ENCODE results near the gene PRDX1. TPM values are rescaled to one million over a fixed set of nuclear protein-coding genes. Genes with fewer than 3 reads are reported as not detected.

PRDX1 gene
- total and polyA plus RNA-seq, 2 experiments from 2014 or later = 1,070 to 2,149 TPM

GRCh38 chr1:45557422-45557944 is 35.8 kb upstream of the PRDX1 start:
- Histone ChIP-seq H3K4me1 (ENCODE audit: insufficient read depth) (peaks cover under 1% of the 10 kb centered on the region), H2AFZ (no peak overlapping the region), H4K20me1 (replicated peaks; ENCODE audit: insufficient read depth) (peaks cover 46% of the 10 kb centered on the region), H3K4me2 (no peak overlapping the region), H3K4me3 (no peak overlapping the region), H3K27ac (ENCODE audit: low read depth) (peak overlapping the region; percentile 69), H3K36me3 (ENCODE audit: insufficient read depth) (peaks cover 50% of the 10 kb centered on the region), H3K79me2 (replicated peaks; ENCODE audit: insufficient read depth) (peaks cover 89% of the 10 kb centered on the region), H3F3A (replicated peaks; ENCODE audit: low read depth) (peaks cover 4% of the 10 kb centered on the region), H3K9me2 (ENCODE audit: insufficient read depth) (no peaks in the 10 kb centered on the region), H3K27me3 (ENCODE audit: insufficient read depth) (no peaks in the 10 kb centered on the region)
- H3K36me3 Mint-ChIP-seq (ENCODE audit: low read depth) = peaks cover 74% of the 10 kb centered on the region
- DNase-seq (ENCODE audit: low spot score) (no peak), ATAC-seq (peak; percentile 47)
- peak overlapping the region; percentile 47 for H3K27ac Mint-ChIP-seq
- peaks cover 6% of the 10 kb centered on the region for H3K4me1 Mint-ChIP-seq
- H3K4me3 Mint-ChIP-seq = no peak overlapping the region
- H3K27me3 Mint-ChIP-seq (ENCODE audit: insufficient read depth, low read depth, poor library complexity) = peaks cover 8% of the 10 kb centered on the region
- TF ChIP-seq EZH2phosphoT487 (IDR thresholded peaks at IDR 0.05; ENCODE audit: unreplicated experiment) (no peak), ZNF462 (CRISPR knock-in tag; IDR thresholded peaks at IDR 0.05) (no peak), EZH2 (IDR thresholded peaks at IDR 0.05; ENCODE audit: low read depth, unreplicated experiment) (no peak), CREB1 (CRISPR knock-in tag; IDR thresholded peaks at IDR 0.05; ENCODE audit: low read depth) (no peak), ZNF114 (CRISPR knock-in tag; IDR thresholded peaks at IDR 0.05) (no peak), NANOG (IDR thresholded peaks at IDR 0.05; ENCODE audit: borderline replicate concordance) (no peak), JUNB (IDR thresholded peaks at IDR 0.05; ENCODE audit: unreplicated experiment) (no peak), ZNF331 (CRISPR knock-in tag; IDR thresholded peaks at IDR 0.05; ENCODE audit: low read depth) (no peak), STAT1 (IDR thresholded peaks at IDR 0.05; ENCODE audit: unreplicated experiment) (no peak), POLR2AphosphoS5 (IDR thresholded peaks at IDR 0.05; ENCODE audit: low read depth) (no peak)
- TF ChIP-seq, protein P1, sequence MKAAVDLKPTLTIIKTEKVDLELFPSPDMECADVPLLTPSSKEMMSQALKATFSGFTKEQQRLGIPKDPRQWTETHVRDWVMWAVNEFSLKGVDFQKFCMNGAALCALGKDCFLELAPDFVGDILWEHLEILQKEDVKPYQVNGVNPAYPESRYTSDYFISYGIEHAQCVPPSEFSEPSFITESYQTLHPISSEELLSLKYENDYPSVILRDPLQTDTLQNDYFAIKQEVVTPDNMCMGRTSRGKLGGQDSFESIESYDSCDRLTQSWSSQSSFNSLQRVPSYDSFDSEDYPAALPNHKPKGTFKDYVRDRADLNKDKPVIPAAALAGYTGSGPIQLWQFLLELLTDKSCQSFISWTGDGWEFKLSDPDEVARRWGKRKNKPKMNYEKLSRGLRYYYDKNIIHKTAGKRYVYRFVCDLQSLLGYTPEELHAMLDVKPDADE (IDR thresholded peaks at IDR 0.05) = no peak
- TF ChIP-seq, protein P2, sequence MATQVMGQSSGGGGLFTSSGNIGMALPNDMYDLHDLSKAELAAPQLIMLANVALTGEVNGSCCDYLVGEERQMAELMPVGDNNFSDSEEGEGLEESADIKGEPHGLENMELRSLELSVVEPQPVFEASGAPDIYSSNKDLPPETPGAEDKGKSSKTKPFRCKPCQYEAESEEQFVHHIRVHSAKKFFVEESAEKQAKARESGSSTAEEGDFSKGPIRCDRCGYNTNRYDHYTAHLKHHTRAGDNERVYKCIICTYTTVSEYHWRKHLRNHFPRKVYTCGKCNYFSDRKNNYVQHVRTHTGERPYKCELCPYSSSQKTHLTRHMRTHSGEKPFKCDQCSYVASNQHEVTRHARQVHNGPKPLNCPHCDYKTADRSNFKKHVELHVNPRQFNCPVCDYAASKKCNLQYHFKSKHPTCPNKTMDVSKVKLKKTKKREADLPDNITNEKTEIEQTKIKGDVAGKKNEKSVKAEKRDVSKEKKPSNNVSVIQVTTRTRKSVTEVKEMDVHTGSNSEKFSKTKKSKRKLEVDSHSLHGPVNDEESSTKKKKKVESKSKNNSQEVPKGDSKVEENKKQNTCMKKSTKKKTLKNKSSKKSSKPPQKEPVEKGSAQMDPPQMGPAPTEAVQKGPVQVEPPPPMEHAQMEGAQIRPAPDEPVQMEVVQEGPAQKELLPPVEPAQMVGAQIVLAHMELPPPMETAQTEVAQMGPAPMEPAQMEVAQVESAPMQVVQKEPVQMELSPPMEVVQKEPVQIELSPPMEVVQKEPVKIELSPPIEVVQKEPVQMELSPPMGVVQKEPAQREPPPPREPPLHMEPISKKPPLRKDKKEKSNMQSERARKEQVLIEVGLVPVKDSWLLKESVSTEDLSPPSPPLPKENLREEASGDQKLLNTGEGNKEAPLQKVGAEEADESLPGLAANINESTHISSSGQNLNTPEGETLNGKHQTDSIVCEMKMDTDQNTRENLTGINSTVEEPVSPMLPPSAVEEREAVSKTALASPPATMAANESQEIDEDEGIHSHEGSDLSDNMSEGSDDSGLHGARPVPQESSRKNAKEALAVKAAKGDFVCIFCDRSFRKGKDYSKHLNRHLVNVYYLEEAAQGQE (IDR thresholded peaks at IDR 0.05; ENCODE audit: unreplicated experiment) = no peak
- TF ChIP-seq, protein P3, sequence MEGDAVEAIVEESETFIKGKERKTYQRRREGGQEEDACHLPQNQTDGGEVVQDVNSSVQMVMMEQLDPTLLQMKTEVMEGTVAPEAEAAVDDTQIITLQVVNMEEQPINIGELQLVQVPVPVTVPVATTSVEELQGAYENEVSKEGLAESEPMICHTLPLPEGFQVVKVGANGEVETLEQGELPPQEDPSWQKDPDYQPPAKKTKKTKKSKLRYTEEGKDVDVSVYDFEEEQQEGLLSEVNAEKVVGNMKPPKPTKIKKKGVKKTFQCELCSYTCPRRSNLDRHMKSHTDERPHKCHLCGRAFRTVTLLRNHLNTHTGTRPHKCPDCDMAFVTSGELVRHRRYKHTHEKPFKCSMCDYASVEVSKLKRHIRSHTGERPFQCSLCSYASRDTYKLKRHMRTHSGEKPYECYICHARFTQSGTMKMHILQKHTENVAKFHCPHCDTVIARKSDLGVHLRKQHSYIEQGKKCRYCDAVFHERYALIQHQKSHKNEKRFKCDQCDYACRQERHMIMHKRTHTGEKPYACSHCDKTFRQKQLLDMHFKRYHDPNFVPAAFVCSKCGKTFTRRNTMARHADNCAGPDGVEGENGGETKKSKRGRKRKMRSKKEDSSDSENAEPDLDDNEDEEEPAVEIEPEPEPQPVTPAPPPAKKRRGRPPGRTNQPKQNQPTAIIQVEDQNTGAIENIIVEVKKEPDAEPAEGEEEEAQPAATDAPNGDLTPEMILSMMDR (conservative IDR thresholded peaks at IDR 0.05; ENCODE audit: low read depth in 2 of 2) = no peak
- no peaks in the 10 kb centered on the region for H3K9me3 Mint-ChIP-seq
